Astrocyte (in vitro differentiated cells and primary cell): ENCODE results near the gene PPP1R13B.

Experiments
- CTCF ChIP-seq: IDR thresholded peaks from 2 replicates; pipeline ENCODE4 v1.5.1; 2011; ENCODE audit warnings: low read depth, mild to moderate bottlenecking, inconsistent platforms, low read length, moderate library complexity; ENCODE audit not compliant: insufficient read depth
- EZH2 ChIP-seq: IDR thresholded peaks from 2 replicates; pipeline ENCODE4 v1.6.1; 2012; ENCODE audit warnings: mild to moderate bottlenecking, low read length, inconsistent platforms; ENCODE audit not compliant: insufficient read depth

GRCh38 chr14:103690332-103690731 is 157.0 kb downstream of the PPP1R13B start:
- no peak for TF ChIP-seq CTCF
- no peak for TF ChIP-seq EZH2
